VCaP (cell line): ENCODE results near the gene PACRG.

Experiments used
- H3K27ac ChIP-seq: fragments of 450-650 bp; 2 replicates; pipeline ENCODE4 v1.5.1; 2017
- CTCF ChIP-seq: fragments of 450-650 bp; conservative IDR thresholded peaks from 2 replicates; pipeline ENCODE4 v1.5.1; 2017; ENCODE audit warnings: mild to moderate bottlenecking, moderate library complexity

PACRG gene

GRCh38 chr6:162684961-162685360 lies 42.8 kb upstream of the PACRG start:
- TF ChIP-seq CTCF, result no peak
- H3K27ac ChIP-seq, result no peak overlapping the region

- no peak overlapping the region for H3K27ac ChIP-seq
- TF ChIP-seq CTCF, result no peak
Measured at GRCh38 chr6:162685586-162685985, 42.2 kb upstream of the PACRG start.

GRCh38 chr6:162688751-162689345 lies 38.9 kb upstream of the PACRG start:
- no peak for TF ChIP-seq CTCF
- H3K27ac ChIP-seq, result no peak overlapping the region

- TF ChIP-seq CTCF, result no peak
- no peak overlapping the region for H3K27ac ChIP-seq
Measured at GRCh38 chr6:162690158-162690557, 37.6 kb upstream of the PACRG start.

GRCh38 chr6:162697872-162698403 lies 29.8 kb upstream of the PACRG start:
- H3K27ac ChIP-seq, result no peak overlapping the region
- TF ChIP-seq CTCF, result no peak

GRCh38 chr6:162698440-162698839 lies 29.3 kb upstream of the PACRG start:
- TF ChIP-seq CTCF, result no peak
- no peak overlapping the region for H3K27ac ChIP-seq

GRCh38 chr6:162699961-162700360 lies 27.8 kb upstream of the PACRG start:
- H3K27ac ChIP-seq, result no peak overlapping the region
- no peak for TF ChIP-seq CTCF
